Omental fat pad (tissue), 4 donors: ENCODE measurements around the gene CFAP20. TPM values are rescaled to one million over a fixed set of nuclear protein-coding genes. Genes with fewer than 3 reads are reported as not detected.
A peak's percentile ranks its signal among the peaks of the same experiment; 100 is the strongest.
"Not testable (repeated sequence)": the region's sequence is repeated elsewhere in the genome, so short reads cannot be mapped to it uniquely, and the experiment has no call there.

Source experiments
- ATAC-seq: fragments of 150-250 bp; one replicate; pipeline ENCODE4 v1.9.1; 2016; ENCODE audit warnings: mild to moderate bottlenecking, moderate library complexity; ENCODE audit not compliant: low FRiP score
- DNase-seq: peaks from one replicate; pipeline ENCODE4 v3.0.0-alpha.2; 2019; ENCODE audit warnings: low spot score
- total RNA-seq, 4 donors: library from RNA; depleted of rRNA; stranded (reverse); fragments of >200 nt; gene quantifications; one replicate each; pipeline ENCODE4 v1.1.0, GENCODE V29; 2016
- TF ChIP-seq, protein P1 (sequence below), 3 donors: fragments of 450-650 bp; IDR thresholded peaks; one replicate each; pipeline ENCODE4 v1.5.1; 2016 to 2017; ENCODE audit warnings: antibody characterized with exemption in 3 of 3, mild to moderate bottlenecking in 3 of 3, moderate library complexity in 2 of 3

CFAP20 gene
- total RNA-seq, 4 donors from 2014 or later, result 28.5 to 39.2 (median 33.8) TPM

DNA sequence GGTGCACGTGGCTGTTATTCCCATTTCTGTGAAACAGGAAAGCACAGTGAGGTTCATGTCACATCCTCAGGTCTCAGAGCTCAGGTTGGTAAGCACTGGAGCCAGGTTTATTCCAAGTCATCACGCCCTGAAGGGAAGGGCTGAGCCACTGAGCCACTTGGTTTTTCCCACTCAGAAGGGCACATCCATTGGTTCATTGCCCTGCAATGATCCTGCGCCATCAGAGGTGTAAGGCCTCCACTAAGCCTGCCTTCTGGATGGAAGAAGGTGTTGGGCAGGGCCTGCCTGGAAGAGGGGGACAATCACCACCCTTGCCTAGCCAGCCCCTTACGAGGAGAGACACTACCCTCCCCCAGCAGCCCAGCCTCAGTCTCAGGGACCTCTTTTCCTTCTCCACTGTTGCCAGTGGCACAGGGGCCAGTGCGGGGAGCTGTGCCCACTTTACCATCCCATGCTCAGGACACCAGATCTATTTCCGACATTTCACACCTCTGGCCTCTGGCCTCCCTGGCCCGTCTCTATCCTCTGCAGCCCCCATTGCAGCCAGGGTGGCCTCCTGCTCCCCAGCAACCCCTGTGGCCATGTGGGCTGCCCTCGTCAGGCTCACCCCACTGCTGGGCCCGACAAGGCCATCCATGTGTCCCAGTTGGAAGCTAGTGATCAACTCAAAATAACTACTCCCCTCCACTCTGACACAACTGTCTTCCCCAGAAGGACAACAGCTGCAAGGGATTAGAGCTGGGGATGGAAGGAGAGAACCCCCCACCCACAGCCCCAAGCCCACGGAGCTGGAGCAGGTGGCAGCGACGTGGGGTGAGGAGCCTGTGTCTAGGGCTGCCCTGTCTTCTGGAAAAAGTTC is 29.9 kb downstream of the CFAP20 start:
- ATAC-seq, result no peak
- TF ChIP-seq, protein P1, sequence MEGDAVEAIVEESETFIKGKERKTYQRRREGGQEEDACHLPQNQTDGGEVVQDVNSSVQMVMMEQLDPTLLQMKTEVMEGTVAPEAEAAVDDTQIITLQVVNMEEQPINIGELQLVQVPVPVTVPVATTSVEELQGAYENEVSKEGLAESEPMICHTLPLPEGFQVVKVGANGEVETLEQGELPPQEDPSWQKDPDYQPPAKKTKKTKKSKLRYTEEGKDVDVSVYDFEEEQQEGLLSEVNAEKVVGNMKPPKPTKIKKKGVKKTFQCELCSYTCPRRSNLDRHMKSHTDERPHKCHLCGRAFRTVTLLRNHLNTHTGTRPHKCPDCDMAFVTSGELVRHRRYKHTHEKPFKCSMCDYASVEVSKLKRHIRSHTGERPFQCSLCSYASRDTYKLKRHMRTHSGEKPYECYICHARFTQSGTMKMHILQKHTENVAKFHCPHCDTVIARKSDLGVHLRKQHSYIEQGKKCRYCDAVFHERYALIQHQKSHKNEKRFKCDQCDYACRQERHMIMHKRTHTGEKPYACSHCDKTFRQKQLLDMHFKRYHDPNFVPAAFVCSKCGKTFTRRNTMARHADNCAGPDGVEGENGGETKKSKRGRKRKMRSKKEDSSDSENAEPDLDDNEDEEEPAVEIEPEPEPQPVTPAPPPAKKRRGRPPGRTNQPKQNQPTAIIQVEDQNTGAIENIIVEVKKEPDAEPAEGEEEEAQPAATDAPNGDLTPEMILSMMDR (IDR thresholded peaks at IDR 0.05), result no peak
- no peak for DNase-seq

DNA sequence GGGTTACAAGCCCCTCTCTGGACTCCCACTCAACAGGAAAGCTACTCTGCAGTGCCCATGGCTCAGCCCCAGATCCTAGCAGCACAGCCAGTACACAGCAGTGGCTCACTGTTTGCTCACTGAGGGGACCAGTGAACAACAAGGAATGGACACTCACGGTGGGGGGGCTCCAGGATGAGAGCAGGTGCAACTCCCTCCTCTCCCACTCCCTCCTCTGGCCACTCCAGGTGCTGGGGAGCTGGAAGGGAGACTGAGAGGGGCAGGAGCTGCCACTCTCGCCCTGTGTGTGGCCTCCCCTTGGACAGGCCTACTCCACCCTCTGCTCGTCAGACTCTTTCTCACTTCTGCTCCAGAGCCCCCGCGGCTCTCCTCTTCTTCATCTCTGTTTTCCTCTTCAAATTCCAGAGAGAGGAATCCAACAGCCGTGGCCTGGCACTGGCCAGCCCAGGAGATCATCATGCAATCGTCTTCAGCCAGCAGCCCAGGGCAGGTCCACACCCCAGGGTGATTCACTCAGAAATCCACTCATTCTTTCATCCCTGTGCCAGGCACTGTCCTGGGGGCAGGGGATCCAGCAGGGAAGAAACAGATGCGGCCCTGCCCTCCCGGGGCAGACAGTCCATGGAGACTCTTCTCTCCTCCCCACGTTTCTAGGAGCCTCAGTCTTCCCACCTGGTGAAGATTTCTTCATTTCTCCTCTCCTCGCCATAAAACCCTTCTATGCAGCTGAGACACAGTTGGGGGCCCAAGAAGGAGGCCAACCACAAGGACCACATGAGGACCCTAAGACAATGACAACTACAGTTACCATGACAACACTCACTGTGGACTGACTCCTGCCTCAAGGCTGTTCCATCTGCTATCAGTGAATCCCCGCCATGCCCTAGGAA is 30.7 kb downstream of the CFAP20 start:
- ATAC-seq, result peak; percentile 94
- TF ChIP-seq, protein P1 (IDR thresholded peaks at IDR 0.05), result no peak
- DNase-seq, result no peak

DNA sequence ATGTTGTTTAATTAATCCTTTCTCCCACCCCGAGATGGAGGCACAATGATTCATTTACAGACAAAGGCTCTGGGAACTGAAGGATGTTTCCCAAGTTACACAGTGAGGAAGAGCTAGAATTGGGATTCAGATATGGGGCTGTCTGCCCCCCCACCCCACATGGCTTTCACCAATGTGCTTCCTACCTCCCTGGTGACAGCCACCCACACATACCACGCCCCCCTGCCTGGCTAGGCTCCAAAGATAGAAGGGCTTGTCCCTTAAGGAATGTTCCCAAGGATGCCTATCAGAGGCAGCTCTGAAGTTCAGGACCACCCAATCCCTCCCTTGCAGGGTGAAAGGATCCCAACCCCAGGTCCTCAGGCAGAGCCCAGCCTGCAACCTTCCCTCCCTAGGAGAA is 32.9 kb downstream of the CFAP20 start:
- DNase-seq (no peak), ATAC-seq (no peak)
- TF ChIP-seq, protein P1 (IDR thresholded peaks at IDR 0.05), result no peak

DNA sequence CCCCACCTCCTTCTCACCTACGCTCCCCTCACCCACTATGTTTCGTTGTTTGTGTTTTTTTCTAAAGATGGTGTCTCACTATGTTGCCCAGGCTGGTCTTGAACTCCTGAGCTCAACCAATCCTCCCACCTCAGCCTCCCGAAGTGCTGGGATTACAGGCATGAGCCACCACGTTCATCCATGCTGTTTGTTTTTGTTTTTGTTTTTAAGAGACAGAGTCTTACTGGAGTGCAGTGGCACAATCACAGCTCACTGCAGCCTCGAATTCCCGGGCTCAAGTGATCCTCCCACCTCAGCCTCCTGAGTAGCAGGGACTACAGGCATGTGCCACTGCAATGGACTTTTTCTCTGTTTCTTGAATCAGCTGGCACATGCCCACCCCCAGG is 33.6 kb downstream of the CFAP20 start:
- ATAC-seq, DNase-seq: not testable (repeated sequence)

DNA sequence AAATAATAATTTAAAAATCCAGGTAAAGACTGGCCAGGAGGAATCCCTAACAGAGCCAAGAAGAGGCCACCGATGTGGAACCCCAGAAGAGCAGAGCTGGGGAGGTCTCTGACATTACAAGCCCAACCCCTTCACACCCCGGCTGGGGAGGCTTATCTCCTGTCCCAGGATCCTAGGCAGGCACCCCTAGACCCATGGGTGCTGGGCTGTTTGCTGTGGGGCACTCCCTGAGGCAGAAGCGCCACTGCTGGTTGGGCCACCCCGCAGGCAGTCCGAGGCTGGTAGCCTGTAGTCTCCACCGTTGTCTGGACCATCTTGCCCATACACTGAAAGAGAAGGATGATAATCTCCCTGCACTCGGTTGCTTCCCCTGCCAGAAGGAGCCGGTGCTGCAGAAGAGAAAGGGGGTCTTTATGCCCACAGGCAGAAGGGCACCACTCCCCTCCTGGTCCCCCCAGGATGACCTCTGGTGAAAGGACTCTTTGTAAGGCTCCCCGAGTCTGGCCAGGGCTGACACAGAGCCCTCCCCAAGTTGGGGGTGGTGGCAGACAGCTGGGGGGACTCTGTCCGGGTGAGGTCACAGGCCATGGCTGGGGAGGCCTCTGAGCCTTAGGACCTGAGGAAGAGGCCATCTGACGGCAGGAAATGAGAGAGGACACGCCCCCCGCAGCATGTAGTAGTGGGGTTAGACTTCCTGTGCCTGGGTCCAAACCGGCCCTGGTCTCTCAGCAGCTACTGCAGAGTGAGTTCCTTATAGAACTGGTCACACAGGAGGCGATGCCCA is 34.2 kb downstream of the CFAP20 start:
- TF ChIP-seq, protein P1 (IDR thresholded peaks at IDR 0.05), result no peak
- no peak for ATAC-seq
- no peak for DNase-seq

DNA sequence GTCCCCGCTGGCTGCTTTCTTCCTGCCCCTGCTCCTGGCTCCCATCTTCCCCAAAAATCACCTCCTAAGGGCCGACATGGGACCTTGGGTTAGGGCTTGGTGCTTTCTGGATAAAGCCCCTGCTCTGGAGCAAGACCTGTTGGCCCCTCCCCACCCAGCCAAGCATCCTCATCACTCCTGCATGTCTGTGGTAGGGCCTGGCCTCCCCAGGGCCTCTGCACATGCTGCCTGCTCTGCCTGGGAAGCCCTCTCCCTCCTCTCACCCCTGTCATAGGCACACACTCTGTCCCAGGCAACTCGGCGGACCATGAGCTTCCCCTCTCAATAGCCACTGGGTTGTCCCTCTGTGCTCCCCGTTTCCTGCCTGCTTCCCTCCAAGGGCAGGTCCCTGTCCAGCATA is 35.2 kb downstream of the CFAP20 start:
- no peak for DNase-seq
- no peak for ATAC-seq
- TF ChIP-seq, protein P1 (IDR thresholded peaks at IDR 0.05), result no peak

- DNase-seq, ATAC-seq: not testable (repeated sequence)
Measured at GRCh38 chr16:58090396-58090795, 38.8 kb downstream of the CFAP20 start.
